Renal pelvis (tissue), 12 donors: Measurements from ENCODE around the gene SLC51A. TPM values are rescaled to one million over a fixed set of nuclear protein-coding genes. Genes with fewer than 3 reads are reported as not detected.
"Not testable (repeated sequence)": the region's sequence is repeated elsewhere in the genome, so short reads cannot be mapped to it uniquely, and the experiment has no call there.

Experiments
- DNase-seq: peaks from one replicate; pipeline ENCODE4 v3.0.0-alpha.2; 2013
- long read RNA-seq, 16 experiments: transcript quantifications; one replicate each; lab custom pipeline, GENCODE V29; 2026
- polyA plus RNA-seq, 3 donors: library from polyadenylated mRNA; unstranded; fragments of 120-200 nt; gene quantifications; one replicate each; pipeline ENCODE4 v1.2.1, GENCODE V29; 2013; ENCODE audit not compliant: insufficient read length in 3 of 3

SLC51A gene
- polyA plus RNA-seq, result 10 to 100 TPM; 11.3 to 18.2 (median 17.8) TPM
- long read RNA-seq, donor 1, partial matches to known transcripts, result 0 of 2 reads
- long read RNA-seq, donor 1, other reads (novel, unspliced or antisense), result 0 of 2 reads
- long read RNA-seq, donor 2, partial matches to known transcripts, result 0 of 1 reads
- long read RNA-seq, donor 2, other reads (novel, unspliced or antisense), result 0 of 1 reads
- long read RNA-seq, donor 3, partial matches to known transcripts, result 5 of 5 reads
- long read RNA-seq, donor 3, other reads (novel, unspliced or antisense), result 0 of 5 reads
- long read RNA-seq, donor 4, partial matches to known transcripts, result 7 of 8 reads
- long read RNA-seq, donor 4, other reads (novel, unspliced or antisense), result 0 of 8 reads
- long read RNA-seq, donor 5, result 0 reads
- long read RNA-seq, donor 6, partial matches to known transcripts, result 0 of 1 reads
- long read RNA-seq, donor 6, other reads (novel, unspliced or antisense), result 0 of 1 reads
- long read RNA-seq, donor 7, partial matches to known transcripts, result 8 of 15 reads
- long read RNA-seq, donor 7, other reads (novel, unspliced or antisense), result 0 of 15 reads
- long read RNA-seq, donor 8, partial matches to known transcripts, result 6 of 8 reads
- long read RNA-seq, donor 8, other reads (novel, unspliced or antisense), result 0 of 8 reads
- long read RNA-seq, donor 9, partial matches to known transcripts, result 35 of 140 reads
- long read RNA-seq, donor 9, other reads (novel, unspliced or antisense), result 104 of 140 reads
- long read RNA-seq, donor 10, partial matches to known transcripts, result 0 of 2 reads
- long read RNA-seq, donor 10, other reads (novel, unspliced or antisense), result 0 of 2 reads
- long read RNA-seq, donor 11, partial matches to known transcripts, result 0 of 4 reads
- long read RNA-seq, donor 11, other reads (novel, unspliced or antisense), result 0 of 4 reads
- long read RNA-seq, donor 12, partial matches to known transcripts, result 0 of 3 reads
- long read RNA-seq, donor 12, other reads (novel, unspliced or antisense), result 0 of 3 reads
- long read RNA-seq, donor 13, result 0 reads
- long read RNA-seq, donor 14, result 0 reads
- long read RNA-seq, donor 15, partial matches to known transcripts, result 0 of 2 reads
- long read RNA-seq, donor 15, other reads (novel, unspliced or antisense), result 0 of 2 reads
- long read RNA-seq, donor 16, partial matches to known transcripts, result 7 of 15 reads
- long read RNA-seq, donor 16, other reads (novel, unspliced or antisense), result 6 of 15 reads

DNA sequence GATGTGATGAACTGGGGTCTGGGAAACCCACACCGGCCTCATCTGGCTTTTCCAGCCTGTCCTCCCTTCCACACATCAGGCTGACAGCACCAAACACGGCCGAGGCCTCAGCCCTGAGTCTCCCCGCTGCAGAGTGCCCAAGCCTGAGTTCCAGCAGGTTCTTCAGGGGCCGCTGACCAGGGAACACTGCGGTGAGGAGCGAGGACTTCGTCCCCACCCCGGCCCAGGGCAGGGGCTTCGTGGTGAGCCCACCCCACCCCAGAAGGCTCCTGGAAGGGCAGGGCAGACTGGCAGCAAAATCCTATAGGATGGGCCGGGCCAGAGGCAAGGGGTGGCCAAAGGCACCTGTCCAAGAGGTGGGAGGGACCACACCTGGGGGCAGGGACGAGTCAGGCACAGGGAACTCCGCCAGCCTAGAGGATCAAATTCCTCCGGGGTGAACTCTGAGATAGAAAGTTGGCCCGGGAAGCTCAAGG, at the start of gene SLC51A:
TSS of gene SLC51A (plus strand) at position 446 of the 476 bp plus-strand sequence. CDS start 179 bp downstream, outside the sequence.
- no peak for DNase-seq

DNA sequence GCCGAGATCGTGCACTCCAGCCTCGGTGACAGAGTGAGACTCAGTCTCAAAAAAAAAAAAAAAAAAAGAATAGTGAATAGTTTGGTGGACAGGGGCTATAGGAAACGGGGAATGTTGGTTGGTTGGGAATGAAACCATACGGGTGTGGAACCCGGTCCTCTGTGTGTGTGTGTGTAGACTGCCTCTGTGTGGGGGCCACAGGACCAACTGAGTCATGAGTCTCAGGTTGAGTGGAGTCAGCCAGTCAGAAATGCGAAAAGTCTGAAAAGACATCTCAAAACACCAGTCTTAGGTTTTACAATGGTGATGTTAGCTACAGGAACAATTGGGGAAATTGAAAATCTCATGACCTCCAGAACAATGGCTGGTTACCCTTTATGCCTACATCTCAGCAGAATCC, 49.6 kb upstream of the SLC51A start:
- DNase-seq, result no peak

DNA sequence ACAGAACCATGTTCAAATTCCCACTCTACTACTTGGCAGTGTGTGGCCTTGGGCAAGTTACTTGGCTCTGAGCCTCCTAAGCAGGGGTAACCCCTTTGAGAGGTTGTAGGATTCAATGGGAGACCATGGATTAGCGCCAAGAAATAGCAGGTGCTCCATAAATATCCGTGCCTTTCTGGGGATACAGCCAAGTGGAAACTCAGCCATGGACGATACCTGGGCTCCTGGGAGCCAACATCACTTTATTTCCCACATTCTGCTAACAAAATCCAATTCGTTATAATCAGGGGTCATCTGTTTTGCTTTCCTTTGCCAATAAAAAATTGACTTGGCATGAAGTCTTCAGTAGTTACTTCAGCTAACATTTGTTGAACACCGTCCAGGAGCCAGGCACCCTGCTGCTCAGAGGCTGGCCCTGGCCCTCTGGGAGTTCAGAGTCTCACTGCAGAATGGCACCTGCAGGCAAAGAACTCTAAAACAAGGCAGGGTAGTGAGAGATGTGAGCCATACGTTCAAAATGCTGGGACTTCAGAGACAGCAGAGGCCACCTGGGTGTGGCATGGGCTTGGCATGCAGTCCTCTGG, 47.4 kb upstream of the SLC51A start:
- DNase-seq, result no peak

DNA sequence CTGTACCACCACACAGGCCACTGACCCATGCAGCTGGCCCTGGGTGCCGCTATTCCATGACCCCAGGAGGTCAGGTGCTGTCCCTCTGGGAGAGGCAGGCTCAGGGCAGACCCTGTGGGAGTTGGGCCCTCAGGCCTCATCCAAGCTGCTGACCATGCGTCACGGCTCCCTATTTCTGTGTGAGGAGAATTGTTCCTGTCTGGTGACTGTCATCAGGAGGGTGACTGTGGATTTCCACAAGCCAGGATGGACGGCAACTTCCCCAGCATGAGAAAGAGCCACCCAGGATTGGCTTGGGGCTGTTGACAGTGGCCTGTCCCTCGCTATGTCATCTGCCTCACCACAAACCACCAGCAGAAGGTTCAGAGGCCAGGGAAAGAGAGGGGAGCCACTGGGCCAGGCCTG, 46.5 kb upstream of the SLC51A start:
- DNase-seq, result no peak

DNA sequence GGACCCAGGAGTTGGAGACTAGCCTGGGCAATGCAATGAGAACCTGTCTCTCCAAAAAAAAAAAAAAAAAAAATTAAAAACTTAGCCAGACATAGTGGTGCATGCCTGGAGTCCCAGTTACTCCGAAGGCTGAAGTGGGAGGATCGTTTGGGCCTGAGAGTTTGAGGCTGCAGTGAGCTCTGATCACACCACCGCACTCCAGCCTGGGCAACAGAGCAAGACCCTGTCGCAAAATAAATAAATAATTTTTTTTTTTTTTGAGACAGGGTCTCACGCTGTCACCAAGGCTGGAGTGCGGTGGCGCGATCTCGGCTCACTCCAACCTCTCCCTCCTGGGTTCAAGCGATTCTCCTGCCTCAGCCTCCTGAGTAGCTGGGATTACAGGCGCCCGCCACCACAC, 46.0 kb upstream of the SLC51A start:
- not testable (repeated sequence) for DNase-seq

DNA sequence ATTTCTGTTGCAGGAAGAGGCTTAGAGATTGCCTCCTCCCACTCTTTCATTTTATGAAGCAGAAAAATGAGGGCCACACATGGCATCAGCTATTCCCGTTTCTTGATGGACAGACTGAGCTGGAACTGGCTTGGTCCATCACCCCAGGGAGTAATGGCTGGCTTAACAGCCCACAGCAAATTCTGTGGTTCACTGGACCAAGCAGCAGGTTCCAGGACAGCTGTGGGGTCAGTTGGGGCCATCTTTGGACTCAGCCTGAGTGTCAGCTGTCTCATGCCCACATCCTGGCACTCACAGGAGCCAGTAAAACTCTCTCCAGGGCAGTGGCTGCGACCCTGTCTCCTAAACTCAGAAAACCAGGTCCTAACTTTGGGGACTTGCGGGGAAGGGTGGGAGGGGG, 41.7 kb upstream of the SLC51A start:
- DNase-seq, result no peak

DNA sequence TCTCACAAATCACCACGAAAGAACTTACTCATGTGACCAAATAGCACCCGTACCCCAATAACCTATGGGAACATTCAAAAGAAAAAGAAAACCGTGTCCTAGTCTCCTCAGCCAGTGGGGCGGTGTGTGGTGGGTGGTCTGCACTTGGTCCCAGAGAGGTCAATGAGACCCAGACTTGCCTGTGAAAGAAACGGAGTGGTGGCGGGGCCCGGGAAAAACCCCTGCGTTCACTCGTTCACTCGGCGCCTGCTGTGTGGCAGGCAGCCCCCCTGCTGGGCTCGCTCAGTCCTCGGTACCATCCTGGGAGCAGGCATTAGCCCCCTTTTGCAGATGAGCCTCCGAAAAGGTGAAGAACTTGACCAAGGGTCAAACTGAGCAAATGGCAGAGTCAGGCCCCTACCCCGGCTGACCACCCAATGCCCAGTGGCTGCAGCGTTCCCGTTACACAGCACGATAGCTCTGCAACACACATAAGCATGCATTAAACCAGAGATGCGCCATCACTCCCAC, 41.2 kb upstream of the SLC51A start:
- DNase-seq, result no peak

DNA sequence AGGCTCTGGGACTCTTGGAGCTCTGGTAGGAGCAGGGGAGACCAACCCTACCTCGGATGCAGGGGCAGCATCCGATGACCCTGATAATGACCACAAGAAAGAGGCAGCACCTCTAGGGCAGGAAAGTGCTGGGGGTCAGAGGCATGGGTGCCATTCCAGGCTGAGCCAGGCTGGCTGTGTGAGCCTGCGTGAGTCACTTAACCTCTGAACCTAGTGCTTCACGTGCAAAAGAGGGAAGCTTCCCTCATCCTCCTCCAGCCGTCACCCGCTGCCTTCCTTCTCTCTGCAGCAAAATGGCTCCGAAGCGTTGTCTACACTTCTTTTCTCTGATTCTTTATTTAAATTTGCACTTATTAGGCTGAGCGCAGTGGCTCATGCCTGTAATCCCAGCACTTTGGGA, 40.6 kb upstream of the SLC51A start:
- no peak for DNase-seq

DNA sequence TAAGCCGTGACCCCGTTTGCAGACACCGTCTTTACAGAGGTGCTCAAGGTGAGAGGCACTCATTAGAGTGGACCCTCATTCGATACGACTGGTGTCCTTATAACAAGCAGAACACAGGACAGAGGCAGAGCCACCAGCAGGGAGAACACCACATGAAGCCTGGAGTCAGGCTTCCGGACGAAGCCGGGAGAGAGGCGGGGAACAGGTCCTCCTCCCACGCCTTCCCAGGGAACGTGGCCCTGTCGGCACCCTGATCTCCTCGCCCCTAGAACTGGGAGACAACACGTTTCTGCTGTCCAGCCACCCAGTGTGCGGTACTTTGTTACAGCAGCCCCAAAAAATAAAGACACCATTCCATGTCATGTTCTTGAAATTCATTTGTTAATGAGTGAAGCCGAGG, 38.8 kb upstream of the SLC51A start:
- DNase-seq, result no peak

DNA sequence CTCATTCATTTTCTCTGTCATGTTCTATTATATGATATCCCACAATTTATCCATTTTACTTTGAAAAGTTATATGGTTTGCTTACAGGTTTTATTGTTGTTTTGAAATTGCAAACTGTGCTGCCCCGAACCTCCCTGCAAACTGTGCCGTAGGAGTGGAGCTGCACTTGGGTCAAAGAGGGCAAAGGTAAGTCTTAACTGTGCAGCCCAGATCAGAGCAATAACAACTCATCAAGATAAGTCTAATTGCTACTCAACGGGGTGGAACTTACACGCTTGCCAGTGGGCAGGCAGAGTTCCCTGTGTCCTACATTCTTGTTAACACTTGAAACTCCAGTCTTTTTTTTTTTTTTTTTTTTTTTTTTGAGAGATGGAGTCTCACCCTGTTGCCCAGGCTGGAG, 38.4 kb upstream of the SLC51A start:
- no peak for DNase-seq

DNA sequence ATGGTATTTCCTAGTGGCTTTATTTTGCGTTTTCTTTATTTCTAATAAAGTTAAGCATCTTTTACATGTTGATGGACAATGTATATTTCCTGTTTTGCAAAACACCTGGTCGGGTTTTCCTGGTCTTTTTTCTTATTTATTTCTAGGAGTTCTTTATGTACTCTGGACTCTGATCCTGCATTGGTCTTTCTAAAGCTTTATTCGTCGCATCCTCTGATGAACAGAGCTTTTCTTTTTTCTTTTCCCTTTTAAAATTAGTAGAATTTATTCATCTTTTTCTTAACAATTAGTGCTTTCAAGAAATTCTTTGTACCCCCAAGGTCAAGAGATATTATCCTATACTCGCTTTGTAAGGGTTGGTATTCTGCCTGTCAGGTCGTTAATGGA, 37.3 kb upstream of the SLC51A start:
- no peak for DNase-seq

DNA sequence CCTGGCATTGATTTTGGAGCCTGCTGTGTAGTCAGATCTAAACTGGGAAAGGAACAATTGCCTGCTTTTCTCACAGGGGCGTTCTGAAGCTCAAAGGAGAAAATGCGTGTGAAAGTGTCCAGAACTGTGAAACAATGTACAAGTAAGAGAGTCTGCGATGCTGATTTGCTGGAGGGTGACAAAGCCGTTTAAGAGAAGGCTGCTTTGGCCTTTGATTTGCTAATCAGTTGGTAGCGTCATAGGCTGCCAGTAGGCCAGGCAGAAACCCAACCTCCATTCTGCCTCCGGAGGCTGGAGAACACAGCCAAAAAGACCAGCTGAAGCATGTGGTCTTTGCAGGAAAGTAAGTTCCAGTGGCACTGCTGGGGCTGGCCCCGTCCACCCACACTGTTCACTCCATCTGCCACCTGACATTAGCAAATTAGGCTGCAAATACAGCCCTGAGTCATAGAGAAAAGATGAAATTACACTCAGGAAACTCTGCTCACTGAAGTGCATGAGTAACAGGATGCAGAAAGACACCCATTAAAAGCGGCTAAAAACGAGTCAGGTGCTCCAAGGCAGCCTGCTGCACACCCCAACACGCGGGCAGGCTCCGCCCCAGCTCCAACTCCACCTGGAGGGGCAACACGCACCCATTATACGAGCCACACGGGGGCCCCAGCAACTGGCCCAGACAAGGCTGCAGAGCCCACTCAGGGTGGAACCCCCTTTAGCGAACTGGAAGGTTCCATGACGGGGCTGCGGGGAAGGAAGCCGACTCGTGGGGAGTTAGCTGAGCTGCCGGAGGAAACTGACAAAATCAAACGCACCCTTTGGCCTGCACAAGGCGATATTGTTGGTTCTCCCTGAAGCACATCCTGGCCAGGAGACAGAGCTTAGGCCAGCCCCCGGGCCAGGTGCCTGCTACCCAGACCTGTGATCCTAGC, 36.7 kb upstream of the SLC51A start:
- no peak for DNase-seq

DNA sequence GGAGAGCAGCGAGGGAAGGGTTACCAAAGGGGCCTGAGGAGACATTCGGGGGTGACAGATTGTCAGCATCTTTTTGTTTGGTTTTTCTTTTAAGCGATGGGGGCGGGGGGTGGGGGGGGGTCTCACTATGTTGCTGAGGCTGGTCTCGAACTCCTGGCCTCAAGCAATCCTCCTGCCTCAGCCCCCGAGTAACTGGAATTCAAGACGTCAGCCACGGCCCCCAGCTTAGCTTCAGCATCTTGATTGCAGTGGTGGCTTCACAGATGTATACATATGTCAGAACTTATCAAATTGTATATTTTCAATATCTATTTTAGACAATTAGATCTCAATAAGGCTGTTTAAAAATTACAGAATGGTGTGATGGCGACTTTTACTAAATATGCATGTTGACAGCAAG, 36.0 kb upstream of the SLC51A start:
- DNase-seq, result no peak

DNA sequence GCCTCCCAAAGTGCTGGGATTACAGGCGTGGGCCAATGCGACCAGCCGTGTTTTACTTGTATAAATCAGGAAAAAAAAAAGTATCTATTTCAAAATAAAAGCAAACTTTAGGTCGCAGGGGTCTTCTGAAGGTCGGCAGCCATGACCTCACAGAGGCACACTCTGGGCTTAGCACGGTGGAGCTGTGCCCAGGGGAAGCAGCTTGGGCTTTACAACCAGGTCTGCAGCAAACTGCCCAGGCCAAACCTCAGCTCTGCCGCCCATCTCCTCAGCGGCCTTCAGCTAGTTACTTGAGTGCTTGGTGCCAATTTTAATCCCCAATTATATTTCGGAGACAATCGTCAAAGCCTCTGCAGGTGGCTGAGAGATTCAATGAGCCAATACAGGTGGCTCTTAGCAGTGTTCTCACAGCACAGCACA, 35.2 kb upstream of the SLC51A start:
- no peak for DNase-seq

DNA sequence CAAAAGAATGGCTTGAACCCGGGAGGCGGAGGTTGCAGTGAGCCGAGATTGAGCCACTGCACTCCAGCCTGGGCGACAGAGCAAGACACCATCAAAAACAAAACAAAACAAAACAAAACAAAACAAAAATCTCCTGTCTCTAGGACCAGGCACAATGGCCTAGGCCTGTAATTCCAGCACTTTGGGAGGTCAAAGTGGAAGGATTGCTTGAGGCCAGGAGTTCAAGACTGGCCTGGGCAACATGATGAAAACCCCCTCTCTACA, 32.2 kb upstream of the SLC51A start:
- not testable (repeated sequence) for DNase-seq

DNA sequence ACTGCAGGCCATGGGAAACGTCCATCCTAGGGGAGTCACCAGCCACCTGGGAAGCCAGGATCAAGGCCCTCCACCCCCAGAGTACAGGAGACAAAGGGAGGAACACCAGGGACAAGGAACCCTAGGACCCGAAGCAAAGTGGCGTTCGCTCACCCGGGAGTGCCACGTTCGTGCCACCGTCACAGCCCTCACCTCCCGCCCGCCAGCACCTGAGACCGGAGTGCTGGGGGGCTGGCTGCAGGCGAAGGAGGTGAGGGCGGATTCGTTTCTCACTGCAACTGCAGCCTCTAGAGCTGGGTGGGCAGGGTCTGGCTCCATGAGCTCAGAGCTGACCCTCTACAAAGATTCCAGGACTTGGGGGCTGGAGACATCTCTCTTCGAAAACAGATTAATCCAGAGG, 31.5 kb upstream of the SLC51A start:
- DNase-seq, result no peak

DNA sequence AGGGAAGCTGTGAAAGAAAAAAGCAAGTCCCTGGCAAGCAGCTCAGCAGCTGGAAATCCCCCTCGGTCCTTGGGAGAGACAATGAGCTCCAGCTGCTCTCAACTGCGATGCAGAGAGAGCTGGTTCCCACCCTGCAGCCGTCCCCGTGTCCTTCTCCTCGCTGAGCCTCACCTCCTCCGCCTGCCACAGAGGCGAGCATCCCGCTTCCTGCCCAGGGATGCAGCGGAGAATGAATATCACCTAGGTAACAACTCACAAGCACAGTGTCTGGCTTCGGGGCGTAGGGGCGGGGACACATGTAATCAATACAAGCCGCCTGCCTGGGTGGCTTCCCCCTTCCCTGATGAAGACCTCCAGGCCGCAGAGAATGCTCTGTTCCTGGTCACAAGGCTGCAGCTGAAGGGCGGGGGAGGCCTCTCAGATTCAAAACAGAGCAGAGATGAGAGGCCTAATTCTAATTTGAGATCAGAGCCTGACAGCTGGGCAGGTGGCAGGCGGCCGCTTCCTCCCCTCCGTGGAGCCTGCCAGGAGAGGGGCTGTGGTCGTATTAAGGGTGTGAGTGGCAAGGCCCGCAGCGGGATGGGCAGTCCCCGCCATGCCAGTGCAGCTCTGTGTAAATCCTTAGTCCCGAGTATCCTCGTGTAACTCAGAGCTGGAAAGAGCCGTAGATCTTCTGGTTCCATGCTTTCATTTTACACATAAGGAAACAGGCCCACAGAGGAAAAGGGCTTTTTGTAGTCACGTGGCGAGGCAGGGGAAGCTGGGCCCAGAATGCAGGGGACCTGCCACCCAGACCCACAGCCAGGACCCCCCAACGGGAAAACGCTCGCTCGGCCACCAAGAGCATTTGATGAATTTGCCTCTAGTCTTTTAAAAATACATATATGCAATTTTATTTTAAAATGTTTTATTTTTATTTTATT, 29.4 kb upstream of the SLC51A start:
- DNase-seq, result no peak

DNA sequence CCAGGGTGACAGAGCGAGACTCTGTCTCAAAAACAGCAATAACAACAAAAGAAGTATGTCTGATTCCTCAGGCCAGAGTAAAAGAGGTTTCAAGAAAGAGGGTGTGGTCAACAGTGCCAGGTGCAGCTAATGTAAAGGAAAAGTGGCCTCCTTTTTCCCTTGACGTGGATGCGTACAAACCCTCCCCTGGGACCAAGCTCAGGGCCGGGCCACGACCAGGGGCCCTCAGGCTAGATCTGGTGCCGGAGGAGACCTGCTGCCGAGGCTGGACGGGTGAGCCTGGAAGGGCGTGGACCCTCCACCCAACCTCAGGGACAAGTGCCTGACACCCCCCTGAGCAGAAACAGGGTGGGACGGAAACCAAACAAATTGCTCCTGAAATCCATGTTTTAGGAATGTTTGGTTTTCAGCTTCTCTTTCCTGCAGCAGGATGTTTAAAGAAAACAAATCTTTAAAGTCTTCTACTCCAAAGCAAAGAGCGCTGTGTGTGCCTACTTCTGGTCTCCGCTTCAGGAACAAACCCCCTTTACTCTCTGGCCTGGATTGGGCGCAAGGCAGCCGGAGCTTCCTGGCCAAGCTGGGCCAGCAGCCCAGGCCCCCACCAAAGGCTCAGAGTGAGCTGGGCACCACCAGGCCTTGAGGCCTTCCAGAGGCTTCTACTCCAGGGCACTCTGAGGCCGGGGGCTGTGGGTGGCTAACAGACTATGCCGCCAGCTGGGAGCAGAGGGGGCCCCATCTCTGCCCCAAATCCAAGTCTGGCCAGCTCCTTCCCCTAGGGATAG, 26.6 kb upstream of the SLC51A start:
- no peak for DNase-seq

DNA sequence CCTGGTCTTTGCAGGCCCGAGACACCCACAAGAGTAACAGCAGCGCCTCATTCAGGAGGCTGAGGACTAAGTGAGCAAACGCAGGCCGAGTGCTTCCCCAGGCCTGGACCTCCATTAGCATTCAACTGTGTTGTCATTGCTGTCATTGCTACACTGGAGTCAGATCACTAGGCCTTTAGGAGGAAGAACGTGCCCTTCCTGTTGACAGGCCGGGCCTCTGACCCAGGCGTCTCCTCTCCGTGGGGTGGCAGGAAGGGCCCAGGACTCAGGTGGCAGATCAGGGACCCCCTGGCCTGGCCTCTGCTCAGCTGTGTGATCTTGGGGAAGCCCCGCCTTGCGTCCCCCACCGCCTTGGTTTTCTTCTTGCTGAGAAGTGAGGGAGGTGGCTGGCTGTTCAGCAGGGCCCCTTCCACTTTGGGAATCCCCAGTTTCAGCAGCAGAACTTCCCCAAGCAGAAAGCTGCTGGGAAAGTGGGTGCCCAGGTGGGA, 24.3 kb upstream of the SLC51A start:
- DNase-seq, result no peak
